Activated CD4-positive, alpha-beta T cell treated with anti-CD3 and anti-CD28 coated beads, Interleukin-2, amount 50 U/mL, for 4 hours (primary cell): ENCODE data around the gene MYO1D.
"Not testable (repeated sequence)": the region's sequence is repeated elsewhere in the genome, so short reads cannot be mapped to it uniquely, and the experiment has no call there.

Experiments
- DNase-seq, 2 experiments: peaks; one replicate each; pipeline ENCODE4 v3.0.0-alpha.2; 2020

The MYO1D gene

GRCh38 chr17:32876417-32877163 is at the start of gene MYO1D:
TSS of gene MYO1D (minus strand) at chr17:32877124. CDS start at chr17:32876872, 252 bp downstream.
- DNase-seq = peak; percentile 71 to 78

DNA sequence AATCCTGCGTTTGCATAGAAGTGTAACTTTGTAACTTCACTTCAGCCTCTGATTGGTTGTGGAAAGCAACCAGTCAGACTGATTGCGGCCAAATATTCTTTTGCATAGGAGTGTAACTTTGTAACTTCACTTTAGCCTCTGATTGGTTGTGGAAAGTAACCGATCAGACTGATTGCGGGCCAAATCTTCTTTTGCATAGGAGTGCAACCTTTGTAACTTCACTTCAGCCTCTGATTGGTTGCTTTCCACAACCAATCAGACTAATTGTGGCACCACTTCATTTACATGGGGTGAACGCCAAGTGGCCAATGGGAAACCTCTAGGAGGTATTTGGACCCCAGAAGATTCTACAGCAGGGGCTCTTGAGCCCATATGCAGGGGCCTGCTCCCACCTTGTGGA is 49.3 kb upstream of the MYO1D start:
- no peak for DNase-seq

DNA sequence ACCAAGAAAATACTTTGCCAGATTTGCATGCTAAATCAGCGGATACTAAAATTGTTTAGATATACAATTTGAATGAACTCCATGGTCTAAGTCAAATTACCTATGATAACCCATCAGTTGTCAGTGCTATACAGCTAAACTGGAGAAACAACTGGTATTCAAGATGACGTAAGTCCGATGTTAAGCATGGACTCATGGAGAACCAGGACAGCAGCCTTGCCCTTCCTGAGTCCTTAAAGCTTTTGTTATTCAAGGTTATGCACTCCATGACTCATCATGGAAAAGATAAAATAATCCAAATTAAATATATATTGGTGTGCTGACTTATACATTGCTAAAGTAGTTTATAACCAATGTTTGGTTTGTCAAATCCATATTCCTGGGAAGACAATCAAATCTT is 47.0 kb upstream of the MYO1D start:
- not testable (repeated sequence) for DNase-seq

DNA sequence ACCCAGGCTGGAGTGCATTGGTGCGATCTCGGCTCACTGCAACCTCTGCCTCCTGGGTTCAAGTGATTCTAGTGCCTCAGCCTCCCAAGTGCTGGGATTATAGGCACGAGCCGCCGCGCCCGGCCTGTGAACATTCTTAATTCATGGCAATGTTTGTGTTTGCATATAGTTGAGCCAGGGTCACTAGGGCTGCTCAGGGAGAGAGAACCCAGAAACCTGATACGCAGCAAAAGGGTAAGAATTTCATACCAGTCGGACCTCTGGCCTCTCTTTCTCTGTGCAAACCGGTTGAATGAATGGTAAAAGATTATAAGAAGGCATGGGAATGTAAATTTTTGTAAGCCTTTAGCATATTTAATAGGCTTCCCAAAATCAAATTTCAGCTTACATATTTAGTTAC is 44.1 kb upstream of the MYO1D start:
- DNase-seq = no peak

- DNase-seq = no peak
These were observed 43.4 kb upstream of the MYO1D start for GRCh38 chr17:32920293-32920692.

DNA sequence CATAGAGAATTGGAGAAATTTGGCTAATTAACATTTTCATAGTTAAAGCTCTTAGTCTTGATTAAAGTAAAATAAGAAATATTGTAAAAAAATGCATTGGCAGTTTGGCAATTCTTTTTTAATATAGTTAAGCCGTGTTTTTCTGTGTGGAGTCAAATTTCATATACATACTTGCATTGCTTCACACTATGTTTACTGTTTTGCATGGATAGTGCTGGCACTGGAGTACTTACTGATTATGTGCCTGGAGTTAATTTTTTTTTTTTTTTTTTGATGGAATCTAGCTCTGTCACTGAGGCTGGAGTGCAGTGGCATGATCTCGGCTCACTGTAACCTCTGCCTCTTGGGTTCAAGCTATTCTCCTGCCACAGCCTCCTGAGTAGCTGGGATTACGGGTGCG is 43.0 kb upstream of the MYO1D start:
- not testable (repeated sequence) for DNase-seq

DNA sequence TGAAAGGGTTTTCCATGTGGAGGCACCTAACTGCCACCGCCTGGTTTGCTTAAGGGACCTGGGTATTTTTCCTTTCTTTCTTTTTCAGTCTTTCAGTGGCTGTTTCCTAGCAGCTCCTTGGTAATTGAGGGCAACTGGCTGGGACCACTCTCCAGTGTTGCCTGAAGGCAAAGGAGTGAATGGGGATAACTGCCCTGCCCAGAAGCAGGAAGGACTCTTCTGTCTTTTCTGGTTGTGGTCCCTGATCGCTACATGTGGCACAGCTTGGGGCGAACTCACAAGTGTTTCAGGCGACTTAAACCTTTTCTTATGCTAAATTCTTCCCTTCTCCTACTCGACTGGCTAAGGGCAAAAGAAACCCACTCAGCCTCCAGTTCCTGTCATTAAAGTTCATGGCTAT is 40.9 kb upstream of the MYO1D start:
- no peak for DNase-seq

DNA sequence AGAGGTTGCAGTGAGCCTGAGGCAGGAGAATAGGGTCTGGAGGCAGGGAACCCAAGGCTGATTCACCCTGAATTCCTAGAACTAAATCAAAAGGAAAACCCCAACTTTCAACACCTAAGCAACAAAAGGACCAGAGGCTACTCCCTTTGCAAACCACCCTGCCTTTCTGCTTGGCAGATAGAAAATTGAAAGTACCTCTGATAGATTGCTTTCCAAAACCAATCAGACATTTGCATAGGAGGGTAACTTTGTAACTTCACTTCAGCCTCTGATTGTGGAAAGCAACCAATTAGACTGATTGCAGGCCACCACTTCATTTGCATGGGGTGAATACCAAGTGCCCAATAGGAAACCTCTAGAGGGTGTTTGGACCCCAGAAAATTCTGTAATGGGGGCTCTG is 40.2 kb upstream of the MYO1D start:
- DNase-seq = no peak

DNA sequence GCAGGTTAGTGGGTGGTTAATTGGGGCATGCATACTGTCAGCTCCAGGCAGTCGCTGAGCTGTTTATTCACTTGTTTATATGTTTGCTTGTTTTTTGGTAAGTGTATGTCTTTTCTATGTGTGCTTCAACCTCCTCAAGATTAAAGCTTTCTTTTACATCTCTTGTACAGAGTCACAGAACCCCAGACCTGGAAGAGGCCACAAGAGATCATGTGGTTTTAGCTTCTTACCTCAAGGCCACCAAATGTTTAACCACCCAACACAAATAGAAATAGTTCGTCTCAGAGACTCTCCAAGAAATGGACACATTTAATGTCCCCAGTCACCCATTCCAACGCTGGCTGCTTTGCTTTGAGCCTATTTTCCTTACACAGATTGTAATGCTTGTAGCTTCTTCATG is 39.2 kb upstream of the MYO1D start:
- no peak for DNase-seq

- no peak for DNase-seq
These were observed 38.3 kb upstream of the MYO1D start for GRCh38 chr17:32915245-32915644.

DNA sequence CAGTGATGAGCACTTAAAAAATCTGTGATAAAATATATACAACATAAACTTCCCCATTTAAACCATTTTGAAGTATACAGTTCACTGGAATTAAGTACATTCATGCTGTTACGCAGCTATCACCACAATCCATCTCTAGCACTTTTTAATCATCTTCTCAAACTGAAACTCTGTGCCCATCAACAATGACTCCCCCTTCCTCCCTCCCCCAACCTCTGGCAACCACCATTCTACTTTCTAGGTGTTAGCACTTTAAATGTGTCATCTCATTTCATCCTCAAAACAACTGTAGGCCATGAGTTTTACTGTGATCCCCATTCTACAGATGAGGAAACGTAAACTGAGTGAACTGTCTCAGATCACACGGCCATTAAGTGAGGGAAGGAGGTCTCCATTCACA is 37.3 kb upstream of the MYO1D start:
- DNase-seq = no peak

DNA sequence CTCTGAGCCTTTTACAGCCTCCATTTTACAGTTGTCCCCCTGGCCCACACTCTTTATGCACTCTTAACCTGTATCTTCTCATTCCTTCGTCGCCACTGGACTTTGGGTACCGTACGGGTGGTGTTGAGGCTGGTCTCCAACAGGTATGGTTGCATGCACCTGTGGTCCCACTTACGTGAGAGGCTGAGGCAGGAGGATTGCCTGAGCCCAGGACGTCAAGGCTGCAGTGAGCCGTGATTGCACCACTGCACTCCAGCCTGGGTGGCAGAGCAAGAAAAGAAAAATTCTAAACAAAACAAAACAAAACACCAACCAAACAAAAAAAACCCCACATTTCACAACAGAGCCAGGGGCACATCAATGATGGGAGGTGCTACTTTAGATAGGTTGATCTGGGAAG is 36.7 kb upstream of the MYO1D start:
- DNase-seq = no peak

- no peak for DNase-seq
These were observed 35.4 kb upstream of the MYO1D start for GRCh38 chr17:32912218-32912897.

- no peak for DNase-seq
These were observed 33.8 kb upstream of the MYO1D start for GRCh38 chr17:32910769-32911168.

- peak; percentile 14 to 34 for DNase-seq
These were observed 33.0 kb upstream of the MYO1D start for GRCh38 chr17:32909787-32910369.

GRCh38 chr17:32907583-32907982 is 30.7 kb upstream of the MYO1D start:
- no peak for DNase-seq

DNA sequence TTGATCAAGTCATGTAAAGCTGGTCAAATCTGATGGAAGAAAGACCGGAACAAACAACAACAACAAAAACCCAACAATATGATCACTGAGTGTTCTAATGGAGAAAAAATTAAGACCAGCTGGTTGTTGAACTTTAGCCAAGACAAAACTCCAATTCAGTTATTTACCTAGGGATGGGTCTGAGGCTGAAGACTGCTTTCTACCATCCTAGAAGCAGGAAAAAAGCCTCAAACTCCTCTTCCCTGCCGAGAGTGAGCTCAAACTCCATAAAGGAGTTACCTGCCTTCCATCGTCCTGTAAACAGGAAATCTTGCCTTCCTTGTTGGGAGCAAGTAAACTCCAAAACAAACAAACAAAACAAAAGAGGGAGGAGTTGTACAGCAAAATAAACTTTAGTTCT is 28.0 kb upstream of the MYO1D start:
- DNase-seq = no peak

DNA sequence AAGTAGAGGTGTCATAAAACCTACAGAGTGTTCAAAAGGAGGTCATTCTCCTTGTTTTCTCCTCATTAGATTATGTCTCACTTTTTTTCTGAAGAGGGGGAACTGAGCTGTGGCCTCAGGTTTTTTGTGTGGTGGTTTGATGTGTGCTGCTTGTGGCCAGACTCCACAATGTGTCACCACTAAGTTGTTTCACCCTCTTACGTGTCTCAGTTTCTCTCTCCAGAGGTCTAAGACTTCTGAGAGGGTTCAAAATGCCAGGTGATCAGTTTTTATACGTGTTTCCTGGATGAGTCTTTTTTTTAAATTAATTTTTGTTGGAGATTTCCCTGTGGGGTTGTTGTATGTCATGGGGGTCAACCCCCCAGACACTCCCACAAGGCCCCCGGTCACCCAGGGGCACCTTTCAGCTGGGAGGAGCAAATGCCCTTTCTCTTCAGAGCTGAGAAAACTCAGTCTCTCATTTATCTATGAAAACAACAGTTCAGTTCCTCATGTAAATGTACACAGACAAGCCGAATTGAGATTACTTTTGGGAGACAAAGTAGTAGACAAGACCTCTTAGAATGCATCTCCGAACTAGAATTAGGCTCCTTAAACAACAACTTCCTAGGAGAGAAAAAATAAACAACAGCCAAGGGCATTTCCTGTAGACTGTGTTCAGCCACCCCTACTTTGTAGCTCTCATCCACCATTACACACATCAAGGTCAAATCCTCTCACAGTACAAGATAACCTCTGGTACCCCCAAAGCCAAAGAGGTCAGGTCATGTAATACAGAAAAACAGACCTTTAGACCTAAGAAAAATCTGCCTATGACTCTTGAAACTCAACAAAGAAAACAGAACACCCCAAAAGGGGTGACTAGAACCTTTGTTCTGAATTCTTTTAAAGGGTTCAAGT is 27.1 kb upstream of the MYO1D start:
- no peak for DNase-seq

DNA sequence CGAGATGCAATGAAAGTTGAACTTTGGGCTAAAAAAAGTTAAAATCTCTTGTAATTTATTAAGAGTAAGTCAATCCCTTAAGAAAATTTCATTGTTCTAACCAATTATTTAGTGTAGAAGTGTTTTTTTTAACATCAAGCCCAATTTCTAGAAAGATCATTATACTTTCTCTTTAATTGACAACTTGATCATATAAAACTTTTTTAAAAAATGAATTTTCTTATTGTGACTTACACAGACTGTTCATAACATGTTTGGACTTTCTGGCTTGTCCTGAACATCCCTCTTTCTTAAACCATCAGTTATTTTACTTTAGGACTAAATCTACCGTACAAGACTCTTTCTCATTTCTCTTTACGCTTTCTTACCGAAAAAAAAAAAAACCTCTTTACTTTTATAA is 24.8 kb upstream of the MYO1D start:
- DNase-seq = no peak

- no peak for DNase-seq
These were observed 22.5 kb upstream of the MYO1D start for GRCh38 chr17:32899236-32900013.

DNA sequence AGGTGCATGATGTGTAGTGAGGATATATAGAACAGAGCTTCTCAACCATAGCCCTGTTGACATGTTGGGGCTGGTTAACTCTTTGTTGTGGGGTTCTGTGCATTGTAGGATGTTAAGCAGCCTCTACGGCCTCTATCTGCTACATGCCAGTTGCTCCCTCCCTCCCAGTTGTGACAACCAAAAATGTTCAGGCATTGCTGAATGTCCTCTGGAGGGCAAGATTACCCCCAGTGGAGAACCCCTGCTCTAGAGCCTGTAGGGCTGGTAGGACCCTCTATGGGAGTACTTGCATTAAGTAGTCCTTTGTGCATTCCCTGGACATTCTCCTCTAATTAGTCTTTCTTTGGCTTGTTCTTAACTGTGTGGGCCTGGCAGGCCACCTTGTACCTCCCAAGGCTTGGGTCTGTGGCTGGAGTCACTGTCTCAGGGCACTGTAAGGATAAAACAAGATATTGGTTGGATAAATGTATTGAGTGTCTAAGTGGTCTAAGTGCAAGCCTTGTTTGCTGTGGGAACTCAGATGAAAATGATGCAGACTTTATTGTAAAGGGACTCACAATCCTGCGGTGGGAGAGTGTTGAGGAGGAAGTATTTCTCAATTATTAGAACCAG is 19.8 kb upstream of the MYO1D start:
- DNase-seq = no peak

- no peak for DNase-seq
These were observed 17.3 kb upstream of the MYO1D start for GRCh38 chr17:32894245-32894644.
